Measurements from ENCODE around the gene THRA.
A peak's percentile ranks its signal among the peaks of the same experiment; 100 is the strongest.
"Not testable (repeated sequence)": the region's sequence is repeated elsewhere in the genome, so short reads cannot be mapped to it uniquely, and the experiment has no call there.

THRA gene

DNA sequence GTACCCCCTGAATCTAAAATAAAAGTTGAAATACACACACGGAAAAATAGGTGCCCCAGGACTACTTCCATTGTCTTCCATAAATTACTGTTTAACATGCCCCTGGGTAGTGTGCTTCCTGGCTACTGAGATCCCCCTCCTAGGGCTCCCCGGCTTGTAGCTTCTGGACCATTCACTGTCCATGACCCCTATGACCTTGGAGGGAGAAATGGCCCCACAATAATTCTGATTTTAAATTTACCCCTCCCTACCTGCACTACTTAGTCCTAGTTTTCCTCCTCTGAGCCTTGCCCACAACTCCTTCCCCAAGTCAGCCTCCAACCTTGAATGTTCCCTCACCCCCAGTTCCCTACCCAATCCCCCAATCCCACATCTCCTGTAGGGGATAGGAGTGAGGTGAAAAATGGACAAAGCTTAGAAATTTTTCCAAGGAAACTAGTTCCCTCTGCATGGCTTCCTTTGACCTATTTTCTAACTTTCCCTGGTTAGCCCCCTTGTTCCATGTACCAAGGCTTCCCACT, 49.5 kb downstream of the THRA start:
- DNase-seq (ENCODE audit: low read depth in 2 of 2, low spot score in 1 of 2), result no peak

DNA sequence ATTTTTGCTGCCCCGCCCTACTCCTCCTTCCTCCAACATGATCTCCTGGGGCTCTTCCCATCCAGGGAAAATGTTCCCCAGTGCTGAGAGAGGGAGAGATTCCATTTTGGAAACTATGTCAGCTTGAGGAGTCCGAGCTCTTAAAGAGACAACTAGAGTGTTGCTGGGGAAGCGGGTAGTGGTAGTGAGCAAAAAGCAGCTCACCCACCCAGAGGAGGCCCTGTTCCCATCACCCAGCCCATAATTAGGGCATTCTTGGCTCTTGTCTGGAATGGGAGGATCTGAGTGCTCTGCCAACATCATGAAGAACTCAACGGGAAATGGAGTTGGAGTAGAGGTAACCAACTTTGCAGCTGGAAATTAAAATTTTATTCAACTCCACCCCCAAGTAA, 49.9 kb downstream of the THRA start:
- no peak for DNase-seq (ENCODE audit: low read depth in 2 of 2, low spot score in 1 of 2)

DNA sequence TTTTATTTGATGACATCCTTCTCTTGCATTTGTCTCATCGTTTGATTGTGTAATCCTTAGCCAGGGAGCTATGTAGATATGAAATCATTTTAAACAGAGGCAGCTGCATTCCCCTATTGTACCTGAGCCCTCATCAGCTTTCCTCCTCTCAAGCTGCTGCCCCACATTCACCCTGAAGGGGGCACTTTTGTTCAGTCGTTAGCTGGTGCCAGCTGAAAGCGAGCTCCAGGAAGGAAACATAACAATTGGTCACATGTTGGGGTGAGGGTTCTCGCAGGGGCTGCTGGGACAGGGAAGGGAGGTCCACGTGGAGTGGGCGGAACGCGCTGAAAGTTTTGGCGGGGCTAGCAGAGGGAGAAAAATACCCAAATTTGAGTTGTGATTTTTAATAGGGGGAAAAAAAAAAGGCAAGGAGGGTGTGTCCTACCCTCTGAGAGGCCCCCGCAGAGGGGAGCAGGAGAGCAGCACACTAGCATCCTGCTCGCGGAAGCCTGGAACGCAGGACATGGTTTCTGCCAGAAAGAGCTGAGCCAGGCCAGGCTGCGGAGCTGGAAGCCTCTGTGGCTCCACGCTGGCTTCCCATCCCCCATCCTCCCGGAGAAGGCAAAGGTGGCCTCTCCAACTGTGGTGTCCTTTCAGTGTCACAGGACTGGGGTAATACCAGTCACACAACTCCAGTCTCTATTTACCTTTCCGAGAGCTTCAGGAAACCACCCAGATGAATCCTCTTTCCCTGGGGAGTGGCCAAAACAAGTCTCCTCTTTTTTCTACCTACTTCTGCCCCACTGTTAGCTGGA, 50.5 kb downstream of the THRA start:
- peak; percentile 82 to 90 for DNase-seq (ENCODE audit: low read depth in 2 of 2, low spot score in 1 of 2)

DNA sequence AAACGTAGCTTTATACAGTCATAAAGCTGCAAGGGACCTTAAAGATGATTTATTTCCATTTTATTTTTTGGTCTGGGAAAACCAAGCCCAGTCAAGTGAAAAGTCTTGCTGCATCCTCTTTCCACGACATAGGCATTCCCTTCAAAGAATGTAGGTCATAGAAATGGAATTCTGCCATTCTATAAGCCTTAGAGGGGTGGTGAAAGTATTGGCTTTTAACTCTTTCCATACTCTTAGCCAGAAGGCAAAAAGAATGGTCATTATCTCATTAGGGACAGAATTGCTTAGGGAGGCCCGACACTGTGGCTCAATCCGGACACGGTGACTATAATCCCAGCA, 51.1 kb downstream of the THRA start:
- no peak for DNase-seq (ENCODE audit: low read depth in 2 of 2, low spot score in 1 of 2)

DNA sequence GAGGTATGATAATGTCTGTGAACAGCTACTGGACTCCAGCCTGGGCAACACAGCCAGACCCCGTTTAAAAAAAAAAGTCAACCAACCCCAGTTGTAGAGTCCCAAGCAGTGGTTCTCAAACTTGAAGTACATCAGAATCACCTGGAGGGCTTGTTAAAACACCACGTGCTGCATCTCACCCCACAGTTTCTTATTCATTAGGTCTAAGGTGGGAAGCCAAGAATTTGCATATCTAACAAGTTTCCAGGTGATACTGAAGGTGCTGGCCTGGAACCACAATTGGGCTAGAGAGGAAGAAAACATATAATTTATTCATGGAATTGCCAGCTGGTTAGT, 52.3 kb downstream of the THRA start:
- no peak for DNase-seq (ENCODE audit: low read depth in 2 of 2, low spot score in 1 of 2)

DNA sequence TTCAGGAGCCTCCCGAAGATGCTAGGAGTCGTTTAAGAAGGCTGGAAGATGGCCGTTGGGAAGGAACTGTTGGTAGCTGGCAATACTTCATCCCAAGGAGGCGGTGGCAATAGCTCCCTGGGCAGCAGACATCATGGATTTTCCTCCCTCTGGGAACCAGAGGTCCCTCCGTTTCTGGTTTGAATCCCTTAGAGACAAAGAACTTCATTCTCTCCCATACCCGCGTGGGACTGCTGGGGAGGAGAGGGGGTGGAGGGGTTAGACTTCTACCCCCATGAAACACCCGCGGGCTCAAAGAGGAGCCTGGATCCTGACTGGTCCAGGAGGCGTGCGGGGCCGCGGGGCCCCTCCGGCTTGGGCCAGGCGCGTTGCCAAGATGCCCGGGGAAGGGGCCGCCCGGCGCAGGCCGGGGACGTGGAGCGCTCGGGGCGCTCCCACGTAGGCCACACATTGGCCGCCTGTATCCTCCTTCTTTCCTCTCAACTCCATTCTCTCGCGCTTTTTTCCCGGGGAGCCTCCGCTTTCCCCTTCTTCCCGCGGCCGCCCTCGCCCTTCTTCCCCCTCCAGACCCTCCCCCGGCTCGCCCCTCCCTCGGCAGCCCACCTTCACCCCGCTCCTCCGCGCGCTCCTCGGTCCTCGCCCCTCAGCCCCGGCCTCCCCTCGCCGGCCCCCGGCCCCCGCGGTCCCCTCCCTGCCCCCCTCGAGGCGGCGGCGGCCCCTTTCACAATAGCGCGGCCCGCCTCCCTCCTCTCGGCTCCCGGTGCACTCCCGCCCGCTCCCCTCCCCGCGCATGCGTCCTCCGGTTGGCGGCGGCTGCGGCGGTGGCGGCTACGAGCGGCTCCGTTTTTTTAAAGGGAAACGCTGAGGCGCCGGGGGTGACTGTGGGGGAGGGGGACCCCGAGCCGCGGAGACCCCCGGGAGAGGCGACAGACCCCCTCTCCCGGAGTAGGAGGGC, 58.7 kb downstream of the THRA start, which contains the start of gene MSL1:
MSL1 (plus strand) TSS at position 791 of the 955 bp plus-strand sequence. CDS start 642 bp downstream, outside the sequence.
- DNase-seq (ENCODE audit: low read depth in 2 of 2, low spot score in 1 of 2), result peak; percentile 65 to 70

DNA sequence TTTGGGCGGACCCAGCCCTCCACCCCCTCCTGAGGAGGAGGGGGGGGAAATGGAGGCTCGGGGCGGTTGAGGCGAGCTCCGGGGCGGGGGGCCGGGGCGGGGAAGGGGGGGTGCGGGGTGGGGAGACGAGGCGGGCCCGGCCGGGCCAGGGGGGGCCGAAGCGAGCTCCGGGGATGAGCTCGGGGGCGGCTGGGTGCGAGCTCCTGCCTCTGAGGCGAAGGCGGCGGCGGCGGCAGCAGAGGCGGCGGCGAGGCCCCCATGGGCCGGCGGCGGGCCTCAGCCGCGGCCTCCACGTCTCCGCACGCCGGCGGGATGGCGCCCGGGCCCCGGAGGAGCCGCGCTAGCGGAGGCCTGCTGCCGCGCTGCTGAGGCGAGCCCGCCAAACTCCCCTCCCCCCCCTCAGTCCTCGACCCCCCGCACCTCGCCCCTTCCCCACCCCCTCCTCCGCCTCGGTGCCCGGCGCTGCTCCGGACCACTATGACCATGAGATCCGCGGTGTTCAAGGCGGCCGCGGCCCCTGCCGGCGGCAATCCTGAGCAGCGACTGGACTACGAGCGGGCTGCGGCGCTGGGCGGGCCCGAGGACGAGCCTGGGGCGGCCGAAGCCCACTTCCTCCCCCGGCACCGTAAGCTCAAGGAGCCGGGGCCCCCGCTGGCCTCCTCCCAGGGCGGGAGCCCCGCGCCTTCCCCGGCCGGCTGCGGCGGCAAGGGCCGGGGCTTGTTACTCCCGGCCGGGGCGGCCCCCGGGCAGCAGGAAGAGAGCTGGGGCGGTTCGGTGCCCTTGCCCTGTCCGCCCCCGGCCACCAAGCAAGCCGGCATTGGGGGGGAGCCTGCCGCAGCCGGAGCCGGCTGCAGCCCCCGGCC, 59.6 kb downstream of the THRA start:
- no peak for DNase-seq (ENCODE audit: low read depth in 2 of 2, low spot score in 1 of 2)

DNA sequence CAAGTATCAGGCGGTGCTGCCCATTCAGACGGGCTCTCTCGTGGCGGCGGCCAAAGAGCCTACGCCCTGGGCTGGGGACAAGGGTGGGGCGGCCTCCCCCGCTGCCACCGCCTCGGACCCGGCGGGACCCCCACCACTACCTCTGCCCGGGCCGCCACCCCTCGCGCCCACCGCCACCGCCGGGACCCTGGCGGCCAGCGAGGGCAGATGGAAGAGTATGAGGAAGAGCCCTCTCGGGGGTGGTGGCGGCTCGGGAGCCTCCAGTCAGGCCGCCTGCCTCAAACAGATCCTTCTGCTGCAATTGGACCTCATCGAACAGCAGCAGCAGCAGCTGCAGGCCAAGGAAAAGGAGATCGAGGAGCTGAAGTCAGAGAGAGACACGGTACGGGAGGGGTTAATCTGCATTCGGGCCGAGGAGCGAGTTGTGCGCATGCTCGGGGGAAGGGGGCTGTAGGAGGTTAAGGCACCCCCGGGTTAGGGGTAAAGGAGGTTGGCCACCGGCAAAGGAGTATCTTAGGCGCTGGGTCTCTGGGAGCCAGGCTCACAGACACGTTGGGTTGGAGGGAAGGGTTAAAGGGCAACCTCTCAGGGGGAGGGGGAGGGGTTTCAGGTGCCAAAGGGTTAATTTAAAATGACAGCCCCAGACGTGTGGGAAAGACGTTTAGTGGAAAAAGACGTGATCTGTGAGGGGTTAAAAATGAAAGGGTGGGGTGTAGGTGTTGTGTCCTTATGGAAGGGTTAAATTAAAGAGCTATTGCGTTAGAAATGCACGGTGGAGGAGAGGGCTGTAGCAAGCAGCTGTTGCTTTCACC, 60.4 kb downstream of the THRA start:
- no peak for DNase-seq (ENCODE audit: low read depth in 2 of 2, low spot score in 1 of 2)

DNA sequence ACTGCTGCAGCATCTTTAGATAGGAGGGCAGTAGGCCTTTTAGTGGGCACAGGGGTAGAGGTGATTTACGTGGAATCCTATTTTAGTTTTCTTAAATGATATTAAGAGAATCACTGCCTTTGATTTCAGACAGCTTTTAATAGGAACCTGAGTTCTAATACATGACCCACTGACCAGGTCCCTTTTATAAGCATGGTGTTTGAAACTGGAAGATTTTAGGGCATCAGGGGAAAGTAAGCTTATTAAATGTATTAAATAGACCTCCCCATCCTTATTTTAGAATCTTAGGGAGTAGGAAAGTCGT, 61.0 kb downstream of the THRA start:
- no peak for DNase-seq (ENCODE audit: low read depth in 2 of 2, low spot score in 1 of 2)

DNA sequence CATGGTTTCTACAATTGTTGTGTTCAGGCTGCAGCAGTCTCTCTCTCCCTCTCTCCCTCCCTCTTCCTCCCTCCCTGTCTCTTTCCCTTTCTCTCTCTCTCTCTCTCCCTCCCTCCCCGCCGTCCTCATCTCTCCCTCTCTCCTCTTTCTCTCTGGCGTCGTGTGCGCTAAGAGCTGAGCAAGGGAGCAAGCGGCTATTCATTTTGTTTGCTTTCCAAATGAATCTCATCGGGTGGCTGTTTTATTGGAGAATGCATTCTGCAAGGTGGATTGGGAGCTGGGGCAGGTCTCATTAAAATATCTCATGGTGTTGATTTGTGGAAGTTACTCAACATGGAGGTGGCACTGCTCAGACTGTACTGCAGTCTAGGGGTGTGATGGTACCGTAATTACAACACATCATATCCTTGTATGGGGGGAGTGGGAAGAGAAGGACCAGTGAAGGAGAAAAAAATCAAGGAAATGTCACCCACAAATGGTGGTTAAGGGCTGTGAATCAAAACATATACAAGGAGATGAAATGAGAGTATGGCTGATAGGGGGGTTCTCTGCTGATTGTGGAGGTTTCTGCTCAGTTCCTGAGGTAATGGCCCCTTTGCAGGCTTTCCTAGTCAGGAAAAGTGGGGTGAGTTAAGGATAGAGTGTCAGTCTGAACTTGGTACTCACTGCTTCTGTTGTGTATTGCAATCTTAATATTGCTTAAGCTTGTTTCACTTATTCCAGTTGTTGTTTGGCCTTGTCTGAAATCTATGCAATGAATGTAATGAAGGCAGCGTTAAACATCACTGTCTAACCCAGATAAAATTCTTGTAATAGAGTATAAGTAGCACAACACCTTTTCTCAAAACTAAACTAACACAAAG, 61.7 kb downstream of the THRA start:
- no peak for DNase-seq (ENCODE audit: low read depth in 2 of 2, low spot score in 1 of 2)

DNA sequence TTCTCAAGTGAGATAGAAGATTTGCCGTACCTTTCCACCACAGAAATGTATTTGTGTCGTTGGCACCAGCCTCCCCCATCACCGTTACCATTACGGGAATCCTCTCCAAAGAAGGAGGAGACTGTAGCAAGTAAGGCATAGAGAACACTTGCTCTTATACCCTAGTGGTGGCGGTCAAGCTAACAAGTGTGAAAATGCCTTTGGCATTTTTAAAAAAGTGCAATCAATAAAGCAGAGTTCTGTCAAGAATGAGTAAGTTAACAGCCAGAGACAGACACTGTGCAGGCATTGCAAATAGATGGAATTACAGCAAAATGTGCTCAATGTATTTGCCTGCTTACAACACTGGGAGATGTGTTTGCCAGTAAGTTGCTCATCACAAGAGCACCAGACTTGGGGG, 66.7 kb downstream of the THRA start:
- DNase-seq (ENCODE audit: low read depth in 2 of 2, low spot score in 1 of 2), result no peak

DNA sequence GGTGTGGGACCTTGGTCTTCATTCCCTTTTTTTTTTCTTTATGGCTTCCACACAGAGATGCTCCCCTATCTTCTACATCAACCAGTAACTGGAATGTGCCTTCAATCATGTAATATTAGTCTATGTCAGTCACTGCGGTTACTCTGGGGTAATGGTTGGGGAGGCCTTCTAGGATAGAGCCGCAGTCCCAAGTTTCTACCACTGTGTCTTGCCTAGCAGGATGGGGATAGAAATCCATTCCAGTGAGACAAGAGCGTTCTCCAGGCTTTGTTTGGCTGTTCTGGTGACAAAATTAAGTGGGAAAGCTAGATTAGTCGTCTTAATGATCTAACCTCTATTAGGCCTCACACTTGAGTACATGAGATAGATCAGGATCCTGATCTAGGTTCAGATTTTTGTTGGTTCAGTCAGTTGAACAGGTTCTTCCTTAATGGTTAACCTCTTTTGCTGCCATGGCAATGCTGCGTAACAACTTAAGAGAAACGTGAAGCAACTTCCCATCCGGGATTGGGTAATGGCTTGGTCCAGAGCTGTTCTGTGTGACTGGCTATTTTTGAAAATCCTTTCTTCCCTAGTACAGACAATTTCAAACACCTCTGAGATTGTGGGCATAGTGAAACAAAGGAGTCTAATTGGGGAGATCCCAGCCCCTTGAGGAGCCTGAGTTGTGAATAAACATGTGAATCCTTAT, 67.7 kb downstream of the THRA start:
- DNase-seq (ENCODE audit: low read depth in 2 of 2, low spot score in 1 of 2), result no peak

DNA sequence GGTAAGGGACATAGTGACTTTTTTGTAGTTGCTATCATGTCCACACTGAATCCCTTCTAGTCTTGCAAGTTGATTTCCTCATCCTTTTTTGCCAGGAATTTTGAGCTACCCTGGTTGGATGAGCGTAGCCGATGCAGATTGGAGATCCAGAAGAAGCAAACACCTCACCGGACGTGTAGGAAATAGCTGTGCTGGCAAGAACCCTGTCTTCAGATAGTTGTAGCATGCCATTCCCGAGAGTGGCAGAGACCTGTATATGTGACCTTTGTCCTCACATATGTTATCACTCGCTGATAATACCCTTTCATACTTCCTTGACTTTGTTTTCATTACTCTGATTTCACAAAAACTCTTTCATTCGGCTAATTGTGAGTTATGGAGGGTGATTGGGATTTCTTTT, 71.4 kb downstream of the THRA start:
- DNase-seq (ENCODE audit: low read depth in 2 of 2, low spot score in 1 of 2), result no peak

DNA sequence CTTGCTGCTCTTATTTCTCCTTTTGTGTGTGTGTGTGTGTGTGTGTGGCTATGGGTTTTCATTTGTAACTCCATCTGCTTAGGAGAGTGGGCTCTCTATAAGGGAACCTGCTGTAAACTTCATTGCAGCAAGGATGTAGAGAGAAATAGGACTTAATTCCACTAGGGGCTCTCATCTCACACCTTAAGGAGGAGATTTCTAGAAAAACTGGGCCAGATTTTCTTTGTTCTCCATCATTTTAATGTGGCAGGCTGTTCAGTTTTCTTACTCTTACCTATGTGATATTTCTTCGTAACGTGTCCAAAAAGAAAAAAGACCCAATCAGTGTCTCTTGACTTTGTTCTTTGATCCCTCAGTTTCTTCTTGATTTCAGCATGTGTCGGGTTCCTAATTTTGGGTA, 73.1 kb downstream of the THRA start:
- no peak for DNase-seq (ENCODE audit: low read depth in 2 of 2, low spot score in 1 of 2)

DNA sequence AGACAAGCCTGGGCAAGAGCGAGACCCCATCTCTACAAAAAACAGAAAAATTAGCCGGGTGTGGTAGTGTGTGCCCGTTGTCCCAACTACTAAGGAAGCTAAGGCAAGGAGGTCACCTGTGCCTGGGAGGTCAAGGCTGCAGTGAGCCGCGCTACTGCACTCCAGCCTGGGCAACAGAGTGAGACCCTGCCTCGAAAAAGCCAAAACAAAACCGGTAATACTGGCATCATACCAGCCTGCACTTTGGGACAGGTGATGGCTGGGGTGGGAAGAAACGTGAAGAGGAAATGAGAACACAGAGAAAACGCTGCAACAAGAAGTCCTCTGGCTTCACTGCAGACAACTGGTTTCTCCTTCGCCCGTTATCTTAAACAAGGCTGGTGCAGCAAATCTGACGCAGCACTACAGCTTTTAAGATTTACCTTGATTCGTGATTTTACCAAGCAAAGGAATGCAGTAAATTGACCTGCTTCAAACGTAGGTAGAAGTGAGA, 76.8 kb downstream of the THRA start:
- no peak for DNase-seq (ENCODE audit: low read depth in 2 of 2, low spot score in 1 of 2)

DNA sequence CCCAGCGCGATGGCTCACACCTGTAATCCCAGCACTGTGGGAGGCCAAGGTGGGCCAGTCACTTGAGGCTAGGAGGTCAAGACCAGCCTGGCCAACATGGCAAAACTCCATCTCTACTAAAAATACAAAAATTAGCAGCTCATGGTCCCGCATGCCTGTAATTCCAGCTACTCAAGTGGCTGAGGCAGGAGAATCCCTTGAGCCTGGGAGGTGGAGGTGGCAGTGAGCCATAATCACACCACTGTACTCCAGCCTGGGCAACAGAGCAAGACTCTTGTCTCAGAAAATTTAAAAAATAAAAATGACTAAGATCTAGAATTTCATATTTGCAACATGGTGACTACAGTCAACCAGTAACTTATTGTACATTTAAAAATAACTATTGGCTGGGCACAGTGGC, 80.4 kb downstream of the THRA start:
- DNase-seq (ENCODE audit: low read depth in 2 of 2, low spot score in 1 of 2), result not testable (repeated sequence)
